C4-2B (cell line): ENCODE data around the gene GCK.
"Not testable (repeated sequence)": the region's sequence is repeated elsewhere in the genome, so short reads cannot be mapped to it uniquely, and the experiment has no call there.

Source experiments
- CTCF ChIP-seq: fragments of 450-650 bp; conservative IDR thresholded peaks from 2 replicates; pipeline ENCODE4 v1.5.1; 2017; ENCODE audit warnings: mild to moderate bottlenecking
- ZFX ChIP-seq: fragments of 450-650 bp; IDR thresholded peaks from 2 replicates; pipeline ENCODE4 v1.6.1; 2017

DNA sequence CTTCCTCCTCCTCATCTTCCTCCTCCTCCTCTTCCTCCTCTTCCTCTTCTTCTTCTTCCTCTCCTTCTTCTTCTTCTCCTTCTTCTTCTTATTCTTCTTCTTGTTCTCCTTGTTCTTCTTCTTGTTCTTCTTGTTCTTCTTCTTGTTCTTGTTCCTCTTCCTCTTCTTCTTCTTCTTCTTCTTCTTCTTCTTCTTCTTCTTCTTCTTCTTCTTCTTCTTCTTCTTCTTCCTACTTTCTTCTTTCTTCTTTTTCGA lies 14.6 kb downstream of the GCK start:
- TF ChIP-seq CTCF, ZFX: not testable (repeated sequence)
